Activated naive CD4-positive, alpha-beta T cell treated with anti-CD3 and anti-CD28 coated beads, Interleukin-2, amount 50 U/mL, for 24 hours (primary cell): Measurements from ENCODE around the gene PVALEF.
A peak's percentile ranks its signal among the peaks of the same experiment; 100 is the strongest.

Experiments used
- H3K27ac Mint-ChIP-seq: one replicate; pipeline ENCODE4 v1.8.0; 2021; ENCODE audit warnings: mild to moderate bottlenecking, mixed read lengths
- H3K27me3 Mint-ChIP-seq: one replicate; pipeline ENCODE4 v1.8.0; 2021; ENCODE audit warnings: mixed read lengths
- H3K36me3 Mint-ChIP-seq: one replicate; pipeline ENCODE4 v1.8.0; 2021; ENCODE audit warnings: mixed read lengths
- H3K4me1 Mint-ChIP-seq: one replicate; pipeline ENCODE4 v1.8.0; 2021; ENCODE audit warnings: mixed read lengths
- H3K4me3 Mint-ChIP-seq: one replicate; pipeline ENCODE4 v1.8.0; 2021; ENCODE audit warnings: mild to moderate bottlenecking, mixed read lengths
- H3K9me3 Mint-ChIP-seq: one replicate; pipeline ENCODE4 v1.8.0; 2021; ENCODE audit warnings: mixed read lengths

The PVALEF gene

GRCh38 chr17:81163051-81163695, 2.1 kb upstream of the PVALEF start:
- no peaks in the 10 kb centered on the region for H3K9me3 Mint-ChIP-seq
- no peaks in the 10 kb centered on the region for H3K36me3 Mint-ChIP-seq
- H3K27ac Mint-ChIP-seq: no peak overlapping the region
- peaks cover 15% of the 10 kb centered on the region for H3K4me1 Mint-ChIP-seq
- no peak overlapping the region for H3K4me3 Mint-ChIP-seq
- H3K27me3 Mint-ChIP-seq: peaks cover 1% of the 10 kb centered on the region

GRCh38 chr17:81163703-81164370, 1.5 kb upstream of the PVALEF start:
- Mint-ChIP-seq H3K27ac (no peak overlapping the region), H3K9me3 (no peaks in the 10 kb centered on the region), H3K4me1 (peaks cover 15% of the 10 kb centered on the region), H3K4me3 (no peak overlapping the region), H3K36me3 (no peaks in the 10 kb centered on the region), H3K27me3 (peaks cover 1% of the 10 kb centered on the region)

DNA sequence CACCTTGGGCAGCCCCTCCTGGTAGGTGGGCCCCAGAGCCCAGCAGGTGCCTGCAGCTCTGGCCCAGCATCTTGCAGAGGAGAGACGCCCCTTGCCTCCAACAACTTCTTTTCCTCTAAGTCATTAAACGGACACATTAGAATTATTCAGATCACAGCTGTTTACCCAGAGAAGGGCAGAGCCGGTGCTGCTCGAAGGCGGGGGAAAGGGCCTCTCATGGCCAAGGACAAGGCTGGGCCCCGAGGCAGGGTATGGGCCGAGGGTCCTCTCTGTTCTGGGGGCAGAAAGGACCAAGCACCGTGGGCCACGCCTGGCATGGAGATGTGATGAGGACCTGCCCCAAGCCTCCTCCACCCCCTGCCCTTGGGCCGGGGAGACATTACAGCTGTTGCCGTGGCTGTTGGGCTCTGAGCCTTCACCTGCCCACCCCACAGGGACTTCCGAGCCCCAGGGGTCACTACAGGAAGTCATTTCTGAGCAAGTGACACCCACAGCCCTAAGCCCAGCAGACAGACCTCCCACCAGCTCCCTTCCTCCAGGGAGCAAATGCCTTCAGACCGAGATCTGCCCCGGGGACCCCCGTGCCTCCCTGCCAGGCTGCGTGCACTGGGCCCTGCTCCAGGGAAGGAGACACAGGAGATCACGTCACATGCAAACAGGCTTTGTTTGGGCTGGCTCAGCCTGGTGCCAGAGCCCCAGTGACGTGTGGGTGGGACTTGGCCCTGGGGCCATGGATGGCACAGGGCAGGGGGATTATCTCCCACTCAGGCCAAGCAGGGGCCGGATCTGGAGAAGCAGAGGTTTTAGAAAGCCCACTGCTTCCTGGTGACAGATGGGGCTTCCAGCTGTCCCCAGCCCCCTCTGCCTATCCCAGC, 699 bp upstream of the PVALEF start:
- Mint-ChIP-seq H3K27me3 (peaks cover 1% of the 10 kb centered on the region), H3K4me1 (peaks cover 15% of the 10 kb centered on the region), H3K4me3 (peak overlapping the region; percentile 59), H3K27ac (no peak overlapping the region), H3K9me3 (no peaks in the 10 kb centered on the region), H3K36me3 (no peaks in the 10 kb centered on the region)

DNA sequence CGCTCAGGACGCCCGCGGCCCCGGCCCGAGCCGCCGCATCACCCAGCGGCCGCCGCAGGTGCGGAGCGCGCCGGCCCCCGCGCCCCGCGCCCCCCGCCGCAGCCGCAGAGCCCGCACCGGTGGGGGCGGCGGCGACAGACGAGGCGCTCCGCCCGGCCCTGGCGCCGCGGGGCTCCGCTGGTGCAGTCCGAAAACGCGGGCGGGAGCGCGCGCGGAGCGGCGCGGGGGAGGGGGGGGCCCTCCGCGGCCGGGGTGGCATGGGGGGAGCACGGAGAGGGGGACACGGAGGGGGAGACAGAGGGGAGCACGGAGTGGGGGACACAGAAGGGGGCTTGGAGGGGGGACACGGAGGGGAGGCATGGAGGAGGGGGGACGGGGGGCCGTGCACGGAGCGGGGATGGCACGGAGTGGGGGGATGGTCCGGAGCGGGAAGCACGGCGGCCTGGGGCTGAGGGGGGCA, 756 bp downstream of the PVALEF start, which contains the start of gene AATK:
Gene AATK (minus strand): TSS at position 189 of the 460 bp plus-strand sequence. CDS start 229 bp downstream, outside the sequence.
- H3K4me3 Mint-ChIP-seq: peak within 1 kb of the TSS; percentile 58
- H3K36me3 Mint-ChIP-seq: no peaks in the 10 kb centered on the region
- no peaks in the 10 kb centered on the region for H3K9me3 Mint-ChIP-seq
- H3K27ac Mint-ChIP-seq: no peak within 1 kb of the TSS
- H3K4me1 Mint-ChIP-seq: peaks cover 12% of the 10 kb centered on the region
- H3K27me3 Mint-ChIP-seq: peaks cover 1% of the 10 kb centered on the region

- Mint-ChIP-seq H3K27me3 (peaks cover 1% of the 10 kb centered on the region), H3K36me3 (no peaks in the 10 kb centered on the region), H3K4me3 (peak overlapping the region; percentile 80), H3K9me3 (no peaks in the 10 kb centered on the region), H3K27ac (peak overlapping the region; percentile 82), H3K4me1 (peaks cover 8% of the 10 kb centered on the region)
These were observed 1.9 kb downstream of the PVALEF start for GRCh38 chr17:81167194-81167524.

GRCh38 chr17:81167638-81168037, 2.3 kb downstream of the PVALEF start:
- Mint-ChIP-seq H3K36me3 (no peaks in the 10 kb centered on the region), H3K4me3 (no peak overlapping the region), H3K27me3 (peaks cover 1% of the 10 kb centered on the region), H3K9me3 (no peaks in the 10 kb centered on the region), H3K4me1 (peaks cover 8% of the 10 kb centered on the region), H3K27ac (no peak overlapping the region)

- no peak overlapping the region for H3K27ac Mint-ChIP-seq
- H3K27me3 Mint-ChIP-seq: peaks cover 1% of the 10 kb centered on the region
- H3K4me1 Mint-ChIP-seq: peaks cover 4% of the 10 kb centered on the region
- no peak overlapping the region for H3K4me3 Mint-ChIP-seq
- no peaks in the 10 kb centered on the region for H3K36me3 Mint-ChIP-seq
- no peaks in the 10 kb centered on the region for H3K9me3 Mint-ChIP-seq
These were observed 4.6 kb downstream of the PVALEF start for GRCh38 chr17:81169870-81170309.

GRCh38 chr17:81170727-81171494, 5.6 kb downstream of the PVALEF start:
- peaks cover 4% of the 10 kb centered on the region for H3K4me1 Mint-ChIP-seq
- no peak overlapping the region for H3K4me3 Mint-ChIP-seq
- no peaks in the 10 kb centered on the region for H3K9me3 Mint-ChIP-seq
- peaks cover 1% of the 10 kb centered on the region for H3K27me3 Mint-ChIP-seq
- H3K36me3 Mint-ChIP-seq: no peaks in the 10 kb centered on the region
- no peak overlapping the region for H3K27ac Mint-ChIP-seq

DNA sequence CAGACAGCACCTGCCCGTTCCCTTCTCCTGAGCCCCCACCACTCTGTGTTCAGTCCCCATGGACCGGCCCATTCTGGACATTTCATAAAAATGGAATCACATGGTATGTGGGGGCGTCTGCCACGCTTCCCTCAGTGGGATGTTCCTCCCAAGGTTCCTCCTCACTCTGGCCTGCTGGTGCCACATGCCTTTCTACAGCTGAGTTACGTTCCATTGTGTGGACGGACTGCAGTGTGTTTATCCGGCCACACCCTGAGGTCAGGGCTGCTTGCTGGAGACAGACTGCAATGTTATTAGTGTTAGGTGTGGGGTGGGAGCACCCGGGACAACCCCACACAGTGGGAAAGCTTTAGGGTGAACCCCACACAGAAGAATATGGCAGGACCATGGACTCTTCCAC, 6.6 kb downstream of the PVALEF start:
- no peak overlapping the region for H3K27ac Mint-ChIP-seq
- H3K9me3 Mint-ChIP-seq: no peaks in the 10 kb centered on the region
- H3K36me3 Mint-ChIP-seq: no peaks in the 10 kb centered on the region
- peaks cover 4% of the 10 kb centered on the region for H3K4me1 Mint-ChIP-seq
- H3K4me3 Mint-ChIP-seq: no peak overlapping the region
- peaks cover 1% of the 10 kb centered on the region for H3K27me3 Mint-ChIP-seq

GRCh38 chr17:81173052-81173761, 7.9 kb downstream of the PVALEF start:
- no peaks in the 10 kb centered on the region for H3K4me1 Mint-ChIP-seq
- no peaks in the 10 kb centered on the region for H3K9me3 Mint-ChIP-seq
- H3K36me3 Mint-ChIP-seq: no peaks in the 10 kb centered on the region
- no peaks in the 10 kb centered on the region for H3K27me3 Mint-ChIP-seq
- no peak overlapping the region for H3K27ac Mint-ChIP-seq
- H3K4me3 Mint-ChIP-seq: no peak overlapping the region

DNA sequence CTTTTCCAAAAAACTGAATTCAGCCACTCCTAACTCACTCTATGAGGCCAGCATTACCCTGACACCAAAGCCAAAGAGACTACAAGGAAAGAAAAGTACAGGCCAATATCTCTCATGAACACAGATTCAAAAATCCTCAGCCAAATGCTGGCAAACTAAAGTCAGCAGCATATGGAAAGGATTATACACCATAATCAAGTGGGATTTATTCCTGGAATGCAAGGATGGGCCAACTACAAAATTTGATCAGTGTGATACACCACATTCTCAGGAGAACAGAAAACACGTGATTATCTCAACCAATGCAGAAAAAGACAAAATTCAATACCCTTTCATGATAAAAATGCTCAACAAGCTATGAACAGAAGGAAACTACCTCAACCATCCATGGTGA, 8.5 kb downstream of the PVALEF start:
- no peaks in the 10 kb centered on the region for H3K9me3 Mint-ChIP-seq
- no peaks in the 10 kb centered on the region for H3K36me3 Mint-ChIP-seq
- no peak overlapping the region for H3K4me3 Mint-ChIP-seq
- H3K27ac Mint-ChIP-seq: no peak overlapping the region
- H3K27me3 Mint-ChIP-seq: no peaks in the 10 kb centered on the region
- H3K4me1 Mint-ChIP-seq: no peaks in the 10 kb centered on the region

GRCh38 chr17:81176666-81177065, 11.4 kb downstream of the PVALEF start:
- Mint-ChIP-seq H3K9me3 (no peaks in the 10 kb centered on the region), H3K27me3 (no peaks in the 10 kb centered on the region), H3K4me3 (no peak overlapping the region), H3K27ac (no peak overlapping the region), H3K4me1 (no peaks in the 10 kb centered on the region), H3K36me3 (no peaks in the 10 kb centered on the region)

- H3K27me3 Mint-ChIP-seq: no peaks in the 10 kb centered on the region
- no peak overlapping the region for H3K4me3 Mint-ChIP-seq
- no peaks in the 10 kb centered on the region for H3K36me3 Mint-ChIP-seq
- no peaks in the 10 kb centered on the region for H3K9me3 Mint-ChIP-seq
- no peak overlapping the region for H3K27ac Mint-ChIP-seq
- no peaks in the 10 kb centered on the region for H3K4me1 Mint-ChIP-seq
These were observed 13.1 kb downstream of the PVALEF start for GRCh38 chr17:81178136-81179091.

DNA sequence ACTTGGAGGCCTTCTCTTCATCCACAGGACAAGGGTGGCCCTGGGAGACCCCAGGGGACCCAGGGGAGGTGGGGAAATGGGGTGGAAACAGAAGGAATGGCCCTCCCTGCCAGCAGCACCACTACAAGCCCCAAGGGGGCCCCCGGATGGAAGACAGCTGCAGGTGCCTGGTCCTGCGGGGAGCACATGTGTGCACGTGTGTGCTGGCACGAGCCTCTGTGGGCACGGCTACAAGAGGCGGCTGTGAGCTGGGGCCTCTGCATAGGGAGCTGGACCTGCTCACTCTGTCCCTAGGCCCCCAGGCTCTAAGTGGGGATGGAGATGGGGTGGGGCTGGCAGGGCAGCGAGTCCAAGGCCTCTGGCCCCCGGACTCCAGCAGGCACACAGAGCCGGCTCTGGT, 13.9 kb downstream of the PVALEF start:
- Mint-ChIP-seq H3K27me3 (no peaks in the 10 kb centered on the region), H3K9me3 (no peaks in the 10 kb centered on the region), H3K4me3 (no peak overlapping the region), H3K27ac (no peak overlapping the region), H3K36me3 (no peaks in the 10 kb centered on the region), H3K4me1 (no peaks in the 10 kb centered on the region)
